ENCODE measurements around the gene IL36B.

GRCh38 chr2:113056521-113056920, 3.9 kb upstream of the IL36B start:
- TF ChIP-seq CTCF (optimal IDR thresholded peaks at IDR 0.05 in 1 of 3, IDR thresholded peaks at IDR 0.05 in 1 of 3, conservative IDR thresholded peaks at IDR 0.05 in 1 of 3; ENCODE audit: extremely low read depth in 1 of 3, insufficient read depth in 2 of 3, low read length in 3 of 3) (no peak), EZH2 (IDR thresholded peaks at IDR 0.05; ENCODE audit: low read length) (no peak)
